CD4-positive, alpha-beta T cell (primary cell): ENCODE data around the gene CMTM4. TPM values are rescaled to one million over a fixed set of nuclear protein-coding genes. Genes with fewer than 3 reads are reported as not detected.

Experiments used
- ATAC-seq: fragments of 200-7000 bp; cut with Tn5 transposase; one replicate; pipeline ENCODE4 v1.10.0; 2022; ENCODE audit warnings: mild to moderate bottlenecking; ENCODE audit not compliant: poor library complexity
- CTCF ChIA-PET: fragments of 350-600 bp; sonication (Branson Sonifier 250); formaldehyde crosslinking; loops from one replicate; lab custom pipeline; 2021; ENCODE audit warnings: antibody characterized with exemption, inconsistent platforms; lab: Charles Lee
- POLR2A ChIA-PET: fragments of 350-600 bp; sonication (Branson Sonifier 250); formaldehyde crosslinking; loops from one replicate; lab custom pipeline; 2021; ENCODE audit warnings: antibody characterized with exemption, inconsistent platforms; lab: Charles Lee
- DNase-seq, 14 experiments: peaks; one replicate each; pipeline ENCODE4 v3.0.0-alpha.2; 2013 to 2020; ENCODE audit warnings: mixed read lengths in 2 of 14
- H3K27ac ChIP-seq, 2 donors: one replicate each; pipeline versions ENCODE4 v1.5.1 to v1.7.0; 2013; ENCODE audit warnings: low read length in 2 of 2, low read depth in 1 of 2, mild to moderate bottlenecking in 1 of 2
- H3K27me3 ChIP-seq, 2 experiments: 1 replicate in 1 of 2; 2 replicates in 1 of 2; pipeline versions ENCODE4 v1.6.1 to v1.7.0; 2013; ENCODE audit warnings: low read length in 2 of 2, control low read depth in 1 of 2, mild to moderate bottlenecking in 1 of 2, moderate library complexity in 1 of 2; ENCODE audit not compliant: insufficient read depth in 2 of 2, control insufficient read depth in 1 of 2
- H3K36me3 ChIP-seq: one replicate; pipeline ENCODE4 v1.6.1; 2013; ENCODE audit warnings: low read length, control low read depth; ENCODE audit not compliant: insufficient read depth
- H3K4me1 ChIP-seq: one replicate; pipeline ENCODE4 v1.6.1; 2013; ENCODE audit warnings: low read length, control low read depth; ENCODE audit not compliant: insufficient read depth
- H3K4me3 ChIP-seq: one replicate; pipeline ENCODE4 v1.5.1; 2013; ENCODE audit warnings: mild to moderate bottlenecking, low read length, moderate library complexity
- H3K9me3 ChIP-seq, 2 experiments: 1 replicate in 1 of 2; 2 replicates in 1 of 2; pipeline versions ENCODE4 v1.6.1 to v1.7.0; 2013; ENCODE audit warnings: low read length in 2 of 2, mild to moderate bottlenecking in 2 of 2, control low read depth in 1 of 2, moderate library complexity in 1 of 2; ENCODE audit not compliant: control insufficient read depth in 1 of 2, insufficient read depth in 1 of 2
- H3K27ac Mint-ChIP-seq: one replicate; pipeline ENCODE4 v1.8.0; 2020; ENCODE audit warnings: mixed read lengths
- H3K27me3 Mint-ChIP-seq: one replicate; pipeline ENCODE4 v1.8.0; 2021; ENCODE audit warnings: mixed read lengths
- H3K36me3 Mint-ChIP-seq: one replicate; pipeline ENCODE4 v1.8.0; 2021; ENCODE audit warnings: low read depth, mixed read lengths
- H3K4me1 Mint-ChIP-seq: one replicate; pipeline ENCODE4 v1.8.0; 2021; ENCODE audit warnings: low read depth, mixed read lengths
- H3K4me3 Mint-ChIP-seq: one replicate; pipeline ENCODE4 v1.8.0; 2020; ENCODE audit warnings: mild to moderate bottlenecking, mixed read lengths
- H3K9me3 Mint-ChIP-seq: one replicate; pipeline ENCODE4 v1.8.0; 2020; ENCODE audit warnings: mixed read lengths
- intact Hi-C, 2 experiments: fragments of 100-400 bp; cut with DNase I in 1 of 2; cut with micrococcal nuclease in 1 of 2; formaldehyde crosslinking; loops; one replicate each; pipeline versions ENCODE4 v1.15.1 to v1.9.0; 2023 to 2025; cut with DNase I, micrococcal nuclease
- total RNA-seq, 174 experiments: library from RNA in 2 of 174; stranded (reverse) in 2 of 174; gene quantifications; one replicate each; pipeline ENCODE4 v1.2.3 and lab custom pipeline; 2021 to 2026
- TF ChIP-seq, protein P1 (sequence below): fragments of 200-600 bp; IDR thresholded peaks from one replicate; pipeline ENCODE4 v1.8.0; 2022; ENCODE audit warnings: antibody characterized with exemption, mild to moderate bottlenecking

Gene CMTM4
- total RNA-seq, 2 experiments from 2014 or later: 1.1 to 1.6 TPM

DNA sequence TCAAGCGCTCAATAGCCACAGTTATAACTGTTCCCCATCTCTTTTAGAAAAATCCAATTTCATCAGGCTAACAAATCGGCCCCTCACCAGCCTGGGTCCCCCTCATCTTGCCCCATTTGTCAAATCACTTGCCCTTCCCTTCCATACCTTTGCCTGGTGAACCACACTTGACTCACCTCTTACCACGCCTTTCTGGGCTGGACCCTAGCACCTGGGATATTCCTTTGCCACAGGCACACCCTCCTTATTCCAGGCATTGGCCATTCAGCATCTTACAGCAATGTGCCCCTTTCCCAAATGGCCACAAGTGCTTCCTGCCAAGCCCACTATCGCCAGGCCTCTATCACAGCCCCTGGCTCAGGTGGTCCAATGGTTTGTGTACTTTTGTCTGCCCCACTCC is 14.9 kb downstream of the CMTM4 start:
- Histone ChIP-seq H3K27ac (no peak overlapping the region), H3K27me3 (no peaks in the 10 kb centered on the region), H3K9me3 (no peaks in the 10 kb centered on the region), H3K36me3 (no peaks in the 10 kb centered on the region), H3K4me1 (no peaks in the 10 kb centered on the region), H3K4me3 (no peak overlapping the region)
- Mint-ChIP-seq H3K27me3 (no peaks in the 10 kb centered on the region), H3K4me1 (no peaks in the 10 kb centered on the region), H3K9me3 (no peaks in the 10 kb centered on the region), H3K4me3 (no peak overlapping the region), H3K36me3 (no peaks in the 10 kb centered on the region), H3K27ac (no peak overlapping the region)
- no peak for DNase-seq
- intact Hi-C loops: no loop called here
- POLR2A ChIA-PET: no interaction called here
- ATAC-seq: no peak
- TF ChIP-seq, protein P1, sequence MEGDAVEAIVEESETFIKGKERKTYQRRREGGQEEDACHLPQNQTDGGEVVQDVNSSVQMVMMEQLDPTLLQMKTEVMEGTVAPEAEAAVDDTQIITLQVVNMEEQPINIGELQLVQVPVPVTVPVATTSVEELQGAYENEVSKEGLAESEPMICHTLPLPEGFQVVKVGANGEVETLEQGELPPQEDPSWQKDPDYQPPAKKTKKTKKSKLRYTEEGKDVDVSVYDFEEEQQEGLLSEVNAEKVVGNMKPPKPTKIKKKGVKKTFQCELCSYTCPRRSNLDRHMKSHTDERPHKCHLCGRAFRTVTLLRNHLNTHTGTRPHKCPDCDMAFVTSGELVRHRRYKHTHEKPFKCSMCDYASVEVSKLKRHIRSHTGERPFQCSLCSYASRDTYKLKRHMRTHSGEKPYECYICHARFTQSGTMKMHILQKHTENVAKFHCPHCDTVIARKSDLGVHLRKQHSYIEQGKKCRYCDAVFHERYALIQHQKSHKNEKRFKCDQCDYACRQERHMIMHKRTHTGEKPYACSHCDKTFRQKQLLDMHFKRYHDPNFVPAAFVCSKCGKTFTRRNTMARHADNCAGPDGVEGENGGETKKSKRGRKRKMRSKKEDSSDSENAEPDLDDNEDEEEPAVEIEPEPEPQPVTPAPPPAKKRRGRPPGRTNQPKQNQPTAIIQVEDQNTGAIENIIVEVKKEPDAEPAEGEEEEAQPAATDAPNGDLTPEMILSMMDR: no peak
- CTCF ChIA-PET: no interaction called here

DNA sequence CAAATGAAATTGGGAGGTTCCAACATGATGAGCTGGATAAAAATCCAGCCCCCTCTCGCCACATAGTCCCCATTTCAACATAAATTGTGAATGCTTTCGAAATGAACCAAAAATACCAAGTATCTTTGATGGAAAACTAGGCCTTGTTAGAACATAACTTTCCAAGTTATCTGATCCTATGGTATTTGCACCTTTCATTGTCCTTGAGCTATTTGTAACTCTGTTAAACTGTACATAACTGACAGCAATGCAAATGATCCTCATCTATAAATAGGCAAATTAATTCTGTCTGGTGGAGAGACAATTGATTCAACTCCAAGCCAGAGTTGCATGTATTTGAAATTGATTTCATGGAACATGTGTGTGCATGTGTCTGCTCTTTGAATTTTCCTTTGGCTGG is 18.2 kb downstream of the CMTM4 start:
- H3K9me3 ChIP-seq: no peaks in the 10 kb centered on the region
- DNase-seq: no peak
- no peak overlapping the region for H3K27ac Mint-ChIP-seq
- H3K36me3 Mint-ChIP-seq: no peaks in the 10 kb centered on the region
- H3K4me3 Mint-ChIP-seq: no peak overlapping the region
- ATAC-seq: no peak
- ChIA-PET CTCF (no interaction called here), POLR2A (no interaction called here)
- no peaks in the 10 kb centered on the region for H3K4me1 ChIP-seq
- no peaks in the 10 kb centered on the region for H3K4me1 Mint-ChIP-seq
- TF ChIP-seq, protein P1: no peak
- no peak overlapping the region for H3K4me3 ChIP-seq
- no peaks in the 10 kb centered on the region for H3K27me3 Mint-ChIP-seq
- intact Hi-C loops: no loop called here
- no peaks in the 10 kb centered on the region for H3K9me3 Mint-ChIP-seq
- no peaks in the 10 kb centered on the region for H3K36me3 ChIP-seq
- H3K27ac ChIP-seq: no peak overlapping the region
- no peaks in the 10 kb centered on the region for H3K27me3 ChIP-seq

DNA sequence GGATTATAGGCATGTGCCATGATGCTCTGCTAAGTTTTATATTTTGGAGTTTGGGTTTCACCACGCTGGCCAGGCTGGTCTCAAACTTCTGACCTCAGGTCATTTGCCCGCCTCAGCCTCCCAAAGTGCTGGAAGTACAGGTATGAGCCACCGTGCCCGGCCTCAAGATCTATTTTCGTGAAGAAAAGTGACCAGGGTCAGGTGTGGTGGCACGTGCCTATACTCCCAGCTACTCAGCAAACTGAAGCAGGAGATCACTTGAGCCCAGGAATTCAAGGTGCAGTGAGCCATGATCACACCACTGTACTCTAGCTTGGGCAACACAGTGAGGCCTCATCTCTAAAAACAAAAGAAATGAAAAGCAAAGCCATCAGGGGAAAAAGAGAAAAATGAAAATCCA is 18.7 kb downstream of the CMTM4 start:
- intact Hi-C loops: no loop called here
- no peak for DNase-seq
- H3K36me3 Mint-ChIP-seq: no peaks in the 10 kb centered on the region
- no peak overlapping the region for H3K27ac ChIP-seq
- no peak overlapping the region for H3K27ac Mint-ChIP-seq
- H3K4me1 Mint-ChIP-seq: no peaks in the 10 kb centered on the region
- H3K4me3 Mint-ChIP-seq: no peak overlapping the region
- H3K9me3 ChIP-seq: no peaks in the 10 kb centered on the region
- no peak for ATAC-seq
- H3K4me1 ChIP-seq: no peaks in the 10 kb centered on the region
- ChIA-PET CTCF (interaction anchor here (0.7 kb wide), 1 partner anchor 106 kb away, joined by 3 read pairs; no protein-coding TSS in a partner anchor), POLR2A (no interaction called here)
- H3K36me3 ChIP-seq: no peaks in the 10 kb centered on the region
- no peaks in the 10 kb centered on the region for H3K9me3 Mint-ChIP-seq
- H3K27me3 ChIP-seq: no peaks in the 10 kb centered on the region
- H3K27me3 Mint-ChIP-seq: no peaks in the 10 kb centered on the region
- TF ChIP-seq, protein P1: no peak
- no peak overlapping the region for H3K4me3 ChIP-seq
